GM12878 (cell line): ENCODE measurements around the gene CRAMP1.

Experiments
- LARP7 ChIP-seq: fragments of 450-650 bp; IDR thresholded peaks from 2 replicates; pipeline ENCODE4 v1.6.1; 2017; ENCODE audit warnings: mild to moderate bottlenecking
- RCOR1 ChIP-seq: conservative IDR thresholded peaks from 2 replicates; pipeline ENCODE4 v1.6.1; 2012; ENCODE audit warnings: low read depth, low read length, improper control_type of control experiment
- TF ChIP-seq, protein P1 (sequence below), 3 experiments: IDR thresholded peaks in 2 of 3; conservative IDR thresholded peaks in 1 of 3; 2 replicates each; pipeline ENCODE4 v1.5.1; 2011; ENCODE audit warnings: low read depth in 3 of 3, low read length in 3 of 3, mild to moderate bottlenecking in 3 of 3, control low read depth in 2 of 3, moderate library complexity in 2 of 3, inconsistent platforms in 1 of 3, mixed read lengths in 1 of 3; ENCODE audit not compliant: control insufficient read depth in 2 of 3, insufficient read depth in 1 of 3; ENCODE audit errors: extremely low read depth in 1 of 3

DNA sequence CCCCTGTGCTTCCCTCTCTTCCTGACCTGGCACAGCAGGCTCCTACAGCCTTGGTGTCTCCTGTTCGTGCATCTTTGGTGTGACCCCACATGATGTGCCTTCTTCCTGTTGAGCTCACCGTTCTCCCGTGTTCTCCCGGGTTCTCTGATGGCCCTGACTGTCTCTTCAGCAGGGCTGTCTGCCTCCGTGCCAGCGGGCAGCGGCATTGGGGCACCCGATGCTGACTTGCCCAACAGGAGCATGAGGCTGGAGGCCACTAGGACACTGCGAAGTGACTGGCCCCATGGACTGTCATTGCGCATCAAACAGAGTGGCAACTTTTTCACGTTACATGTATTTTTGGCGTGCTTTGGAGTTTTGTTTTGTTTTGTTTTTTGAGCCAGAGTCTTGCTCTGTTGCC lies 22.4 kb downstream of the CRAMP1 start:
- TF ChIP-seq, protein P1, sequence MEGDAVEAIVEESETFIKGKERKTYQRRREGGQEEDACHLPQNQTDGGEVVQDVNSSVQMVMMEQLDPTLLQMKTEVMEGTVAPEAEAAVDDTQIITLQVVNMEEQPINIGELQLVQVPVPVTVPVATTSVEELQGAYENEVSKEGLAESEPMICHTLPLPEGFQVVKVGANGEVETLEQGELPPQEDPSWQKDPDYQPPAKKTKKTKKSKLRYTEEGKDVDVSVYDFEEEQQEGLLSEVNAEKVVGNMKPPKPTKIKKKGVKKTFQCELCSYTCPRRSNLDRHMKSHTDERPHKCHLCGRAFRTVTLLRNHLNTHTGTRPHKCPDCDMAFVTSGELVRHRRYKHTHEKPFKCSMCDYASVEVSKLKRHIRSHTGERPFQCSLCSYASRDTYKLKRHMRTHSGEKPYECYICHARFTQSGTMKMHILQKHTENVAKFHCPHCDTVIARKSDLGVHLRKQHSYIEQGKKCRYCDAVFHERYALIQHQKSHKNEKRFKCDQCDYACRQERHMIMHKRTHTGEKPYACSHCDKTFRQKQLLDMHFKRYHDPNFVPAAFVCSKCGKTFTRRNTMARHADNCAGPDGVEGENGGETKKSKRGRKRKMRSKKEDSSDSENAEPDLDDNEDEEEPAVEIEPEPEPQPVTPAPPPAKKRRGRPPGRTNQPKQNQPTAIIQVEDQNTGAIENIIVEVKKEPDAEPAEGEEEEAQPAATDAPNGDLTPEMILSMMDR (IDR thresholded peaks at IDR 0.05 in 2 of 3, conservative IDR thresholded peaks at IDR 0.05 in 1 of 3; ENCODE audit: control insufficient read depth in 2 of 3, extremely low read depth in 1 of 3, insufficient read depth in 1 of 3, low read depth in 3 of 3, low read length in 3 of 3) = no peak
- TF ChIP-seq RCOR1 (no peak), LARP7 (no peak)
